Epithelial cell of prostate (primary cell): ENCODE results near the gene NUP160.
"Not testable (repeated sequence)": the region's sequence is repeated elsewhere in the genome, so short reads cannot be mapped to it uniquely, and the experiment has no call there.

Source experiments
- DNase-seq: peaks from one replicate; pipeline ENCODE4 v3.0.0-alpha.2; 2011; ENCODE audit warnings: low read depth, low spot score
- H3K27ac ChIP-seq: fragments of 450-650 bp; 2 replicates; pipeline ENCODE4 v1.5.1; 2017; ENCODE audit warnings: mild to moderate bottlenecking

NUP160 gene

GRCh38 chr11:47847892-47848699, at the start of gene NUP160:
NUP160 (minus strand) TSS chr11:47848350; CDS start chr11:47848318, 32 bp downstream.
- no peak for DNase-seq
- H3K27ac ChIP-seq, result peak within 1 kb of the TSS; percentile 73

- H3K27ac ChIP-seq, result no peak overlapping the region
- no peak for DNase-seq
These were observed 48.0 kb upstream of the NUP160 start for GRCh38 chr11:47896199-47896598.

GRCh38 chr11:47895035-47895434, 46.9 kb upstream of the NUP160 start:
- no peak for DNase-seq

GRCh38 chr11:47892546-47893276, 44.6 kb upstream of the NUP160 start:
- H3K27ac ChIP-seq, DNase-seq: not testable (repeated sequence)

More at GRCh38 chr11:47895035-47895434, 46.9 kb upstream of the NUP160 start:
- H3K27ac ChIP-seq, result no peak overlapping the region

- H3K27ac ChIP-seq, result no peak overlapping the region
- DNase-seq, result no peak
These were observed 43.7 kb upstream of the NUP160 start for GRCh38 chr11:47891886-47892285.

- DNase-seq, result no peak
- H3K27ac ChIP-seq, result no peak overlapping the region
These were observed 41.7 kb upstream of the NUP160 start for GRCh38 chr11:47889714-47890441.

GRCh38 chr11:47887910-47888569, 39.9 kb upstream of the NUP160 start:
- H3K27ac ChIP-seq, result no peak overlapping the region
- DNase-seq, result no peak

- no peak for DNase-seq
- no peak overlapping the region for H3K27ac ChIP-seq
These were observed 37.9 kb upstream of the NUP160 start for GRCh38 chr11:47886096-47886495.

- DNase-seq, H3K27ac ChIP-seq: not testable (repeated sequence)
These were observed 34.3 kb upstream of the NUP160 start for GRCh38 chr11:47882437-47882836.

- DNase-seq, result no peak
- H3K27ac ChIP-seq, result no peak overlapping the region
These were observed 33.0 kb upstream of the NUP160 start for GRCh38 chr11:47881145-47881544.

GRCh38 chr11:47879259-47880158, 31.4 kb upstream of the NUP160 start:
- DNase-seq, result no peak
- H3K27ac ChIP-seq, result no peak overlapping the region

- not testable (repeated sequence) for H3K27ac ChIP-seq, DNase-seq
These were observed 27.7 kb upstream of the NUP160 start for GRCh38 chr11:47875858-47876257.

- DNase-seq, result no peak
- peak overlapping the region; percentile 53 for H3K27ac ChIP-seq
These were observed 22.3 kb upstream of the NUP160 start for GRCh38 chr11:47870404-47870803.

GRCh38 chr11:47869544-47870393, 21.6 kb upstream of the NUP160 start:
- DNase-seq, result no peak

GRCh38 chr11:47867823-47868222, 19.7 kb upstream of the NUP160 start:
- no peak overlapping the region for H3K27ac ChIP-seq
- DNase-seq, result no peak

More at GRCh38 chr11:47869544-47870393, 21.6 kb upstream of the NUP160 start:
- peak overlapping the region; percentile 53 for H3K27ac ChIP-seq

- not testable (repeated sequence) for H3K27ac ChIP-seq, DNase-seq
These were observed 18.7 kb upstream of the NUP160 start for GRCh38 chr11:47866892-47867291.

- no peak for DNase-seq
- H3K27ac ChIP-seq, result no peak overlapping the region
These were observed 16.8 kb upstream of the NUP160 start for GRCh38 chr11:47864901-47865300.

GRCh38 chr11:47863898-47864430, 15.8 kb upstream of the NUP160 start:
- no peak overlapping the region for H3K27ac ChIP-seq
- no peak for DNase-seq
